Measurements from ENCODE around the gene PPP1R12A.

DNA sequence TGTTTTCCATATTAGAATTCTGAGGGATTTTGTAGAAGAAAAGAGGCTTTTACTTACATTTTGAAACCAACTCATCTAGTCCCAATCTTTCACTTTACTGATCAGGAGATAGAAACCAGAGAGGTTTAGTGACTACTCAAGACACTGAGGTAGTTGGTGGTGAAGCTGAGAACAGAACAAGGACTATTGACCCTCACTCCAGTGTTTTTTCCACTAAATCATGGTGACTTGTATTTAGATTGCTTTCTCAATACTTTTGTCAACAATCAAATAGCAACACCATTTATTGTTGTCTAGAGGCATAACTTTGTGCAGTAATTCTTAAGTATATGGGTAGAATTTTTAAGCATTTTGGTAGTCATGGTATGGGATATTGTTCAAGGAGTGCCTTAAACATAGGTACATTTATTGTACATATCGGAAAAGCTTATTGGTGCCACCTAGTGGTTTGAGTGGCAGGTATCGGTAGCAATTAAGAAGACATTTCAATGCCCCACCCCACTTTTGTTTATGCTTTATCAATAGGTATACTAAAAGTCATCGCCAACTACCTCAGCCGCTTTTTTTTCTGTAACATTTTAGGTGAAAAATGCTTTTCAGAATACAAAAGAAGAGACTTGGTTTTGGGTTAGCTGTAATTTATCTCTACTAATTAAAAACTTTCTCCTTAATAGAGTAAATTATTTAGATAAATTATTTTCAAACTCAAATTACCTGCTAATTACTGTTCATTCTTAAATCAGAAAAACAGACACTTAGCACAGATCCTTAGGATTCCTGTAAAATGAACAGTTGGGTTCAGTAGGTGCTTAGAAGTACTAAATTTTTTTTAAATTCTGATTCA is 196.8 kb downstream of the PPP1R12A start:
- TF ChIP-seq, protein P1, sequence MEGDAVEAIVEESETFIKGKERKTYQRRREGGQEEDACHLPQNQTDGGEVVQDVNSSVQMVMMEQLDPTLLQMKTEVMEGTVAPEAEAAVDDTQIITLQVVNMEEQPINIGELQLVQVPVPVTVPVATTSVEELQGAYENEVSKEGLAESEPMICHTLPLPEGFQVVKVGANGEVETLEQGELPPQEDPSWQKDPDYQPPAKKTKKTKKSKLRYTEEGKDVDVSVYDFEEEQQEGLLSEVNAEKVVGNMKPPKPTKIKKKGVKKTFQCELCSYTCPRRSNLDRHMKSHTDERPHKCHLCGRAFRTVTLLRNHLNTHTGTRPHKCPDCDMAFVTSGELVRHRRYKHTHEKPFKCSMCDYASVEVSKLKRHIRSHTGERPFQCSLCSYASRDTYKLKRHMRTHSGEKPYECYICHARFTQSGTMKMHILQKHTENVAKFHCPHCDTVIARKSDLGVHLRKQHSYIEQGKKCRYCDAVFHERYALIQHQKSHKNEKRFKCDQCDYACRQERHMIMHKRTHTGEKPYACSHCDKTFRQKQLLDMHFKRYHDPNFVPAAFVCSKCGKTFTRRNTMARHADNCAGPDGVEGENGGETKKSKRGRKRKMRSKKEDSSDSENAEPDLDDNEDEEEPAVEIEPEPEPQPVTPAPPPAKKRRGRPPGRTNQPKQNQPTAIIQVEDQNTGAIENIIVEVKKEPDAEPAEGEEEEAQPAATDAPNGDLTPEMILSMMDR (IDR thresholded peaks at IDR 0.05 in 8 of 11, conservative IDR thresholded peaks at IDR 0.05 in 3 of 11), result peak in 10 of 11 experiments; percentile 18 to 68 (median 53)
- no peak for TF ChIP-seq POLR2A (IDR thresholded peaks at IDR 0.05)
